Left ventricle myocardium superior (tissue), 1 donor: ENCODE measurements around the gene TRPM4. TPM values are rescaled to one million over a fixed set of nuclear protein-coding genes. Genes with fewer than 3 reads are reported as not detected.

ENCODE experiments used
- ATAC-seq: fragments of 200-7000 bp; cut with Tn5 transposase; one replicate; pipeline ENCODE4 v1.9.1; 2020; ENCODE audit warnings: mild to moderate bottlenecking, moderate library complexity
- DNase-seq: peaks from one replicate; pipeline ENCODE4 v3.0.0-alpha.2; 2020
- intact Hi-C: fragments of 100-400 bp; cut with micrococcal nuclease; formaldehyde crosslinking; loops from one replicate; pipeline ENCODE4 v1.11.0; 2022
- total RNA-seq: library from RNA; stranded (reverse); fragmentation: NEBNext Ultra II Directional; extraction: Animal tissue kit (Norgen Biotek cat#: 25700); gene quantifications from one replicate; pipeline ENCODE4 v1.2.1, GENCODE V29; 2021
- donor health status: DM: no; HTN: yes; CAD: no; lungs with severe emphysema.

The TRPM4 gene
- total RNA-seq, 1 donor from 2014 or later: 26.6 TPM

GRCh38 chr19:49148784-49149651 is 8.6 kb upstream of the TRPM4 start:
- intact Hi-C loops: loop anchor here (10.0 kb wide), 1 partner anchor 54 kb away; no protein-coding TSS in a partner anchor
- peak; percentile 98 for DNase-seq
- ATAC-seq: peak; percentile 81

GRCh38 chr19:49149652-49150105 is 7.9 kb upstream of the TRPM4 start:
- peak; percentile 48 for ATAC-seq
- intact Hi-C loops: loop anchor here (10.0 kb wide), 1 partner anchor 55 kb away; no protein-coding TSS in a partner anchor
- DNase-seq: peak; percentile 76

- DNase-seq: peak; percentile 88
- intact Hi-C loops: no loop called here
- ATAC-seq: peak; percentile 71
Observed at GRCh38 chr19:49150106-49150943, 7.3 kb upstream of the TRPM4 start.

- ATAC-seq: no peak
- no peak for DNase-seq
- intact Hi-C loops: no loop called here
Observed at GRCh38 chr19:49150944-49151243, 6.7 kb upstream of the TRPM4 start.

GRCh38 chr19:49151267-49152118 is 6.1 kb upstream of the TRPM4 start:
- DNase-seq: peak; percentile 75
- no peak for ATAC-seq
- intact Hi-C loops: no loop called here

- intact Hi-C loops: no loop called here
- ATAC-seq: no peak
- DNase-seq: peak; percentile 30
Observed at GRCh38 chr19:49152119-49152550, 5.5 kb upstream of the TRPM4 start.

- DNase-seq: no peak
Observed at GRCh38 chr19:49153167-49153809, 4.3 kb upstream of the TRPM4 start.

GRCh38 chr19:49154279-49154678 is 3.3 kb upstream of the TRPM4 start:
- ATAC-seq (no peak), DNase-seq (no peak)
- intact Hi-C loops: no loop called here

More at GRCh38 chr19:49153167-49153809, 4.3 kb upstream of the TRPM4 start:
- ATAC-seq: no peak
- intact Hi-C loops: no loop called here

GRCh38 chr19:49155005-49155819 is 2.4 kb upstream of the TRPM4 start, which contains the start of gene HRC:
Gene HRC, minus strand, starts transcription at chr19:49155396. Its CDS starts 159 bp downstream, at chr19:49155237.
- intact Hi-C loops: no loop called here
- peak; percentile 70 for ATAC-seq
- DNase-seq: peak; percentile 83

GRCh38 chr19:49155820-49156346 is 1.7 kb upstream of the TRPM4 start:
- intact Hi-C loops: no loop called here
- ATAC-seq (peak; percentile 70), DNase-seq (peak; percentile 74)

- DNase-seq (no peak), ATAC-seq (no peak)
- intact Hi-C loops: no loop called here
Observed at GRCh38 chr19:49160450-49161189, 3.0 kb downstream of the TRPM4 start.

GRCh38 chr19:49161987-49162386 is 4.4 kb downstream of the TRPM4 start:
- DNase-seq: no peak
- no peak for ATAC-seq
- intact Hi-C loops: no loop called here

GRCh38 chr19:49165111-49165750 is 7.6 kb downstream of the TRPM4 start:
- intact Hi-C loops: no loop called here
- ATAC-seq (peak; percentile 91), DNase-seq (peak; percentile 68)

- intact Hi-C loops: no loop called here
- ATAC-seq (peak; percentile 50), DNase-seq (no peak)
Observed at GRCh38 chr19:49165865-49166301, 8.3 kb downstream of the TRPM4 start.

GRCh38 chr19:49167857-49168409 is 10.3 kb downstream of the TRPM4 start:
- ATAC-seq: no peak
- intact Hi-C loops: no loop called here
- no peak for DNase-seq

GRCh38 chr19:49168421-49168820 is 10.8 kb downstream of the TRPM4 start:
- ATAC-seq (no peak), DNase-seq (no peak)
- intact Hi-C loops: no loop called here
